Kidney epithelial cell (primary cell): ENCODE measurements around the gene GPC3. TPM values are rescaled to one million over a fixed set of nuclear protein-coding genes. Genes with fewer than 3 reads are reported as not detected.

ENCODE experiments used
- DNase-seq: peaks from one replicate; pipeline ENCODE4 v3.0.0-alpha.2; 2010; ENCODE audit warnings: low read depth
- H3K27me3 ChIP-seq: 2 replicates; pipeline ENCODE4 v1.6.0; 2011; ENCODE audit warnings: low read length; ENCODE audit not compliant: control insufficient read depth, insufficient read depth
- H3K36me3 ChIP-seq: 2 replicates; pipeline ENCODE4 v1.5.1; 2011; ENCODE audit warnings: low read length; ENCODE audit not compliant: control insufficient read depth, insufficient read depth
- H3K4me3 ChIP-seq: 2 replicates; pipeline ENCODE4 v1.5.1; 2011; ENCODE audit warnings: low read depth, mild to moderate bottlenecking, control low read depth, low read length
- total RNA-seq: library from RNA; depleted of rRNA; stranded (reverse); fragments of >200 nt; gene quantifications from 2 replicates; pipeline ENCODE4 v1.2.3, GENCODE V29; 2015
- TF ChIP-seq, protein P1 (sequence below): IDR thresholded peaks from 2 replicates; pipeline ENCODE4 v1.5.1; 2011; ENCODE audit warnings: mild to moderate bottlenecking, moderate library complexity, low read length, control low read depth, inconsistent platforms; ENCODE audit not compliant: insufficient read depth, poor library complexity, severe bottlenecking

Gene GPC3
- total RNA-seq, 1 donor from 2014 or later, result 14.5 TPM

DNA sequence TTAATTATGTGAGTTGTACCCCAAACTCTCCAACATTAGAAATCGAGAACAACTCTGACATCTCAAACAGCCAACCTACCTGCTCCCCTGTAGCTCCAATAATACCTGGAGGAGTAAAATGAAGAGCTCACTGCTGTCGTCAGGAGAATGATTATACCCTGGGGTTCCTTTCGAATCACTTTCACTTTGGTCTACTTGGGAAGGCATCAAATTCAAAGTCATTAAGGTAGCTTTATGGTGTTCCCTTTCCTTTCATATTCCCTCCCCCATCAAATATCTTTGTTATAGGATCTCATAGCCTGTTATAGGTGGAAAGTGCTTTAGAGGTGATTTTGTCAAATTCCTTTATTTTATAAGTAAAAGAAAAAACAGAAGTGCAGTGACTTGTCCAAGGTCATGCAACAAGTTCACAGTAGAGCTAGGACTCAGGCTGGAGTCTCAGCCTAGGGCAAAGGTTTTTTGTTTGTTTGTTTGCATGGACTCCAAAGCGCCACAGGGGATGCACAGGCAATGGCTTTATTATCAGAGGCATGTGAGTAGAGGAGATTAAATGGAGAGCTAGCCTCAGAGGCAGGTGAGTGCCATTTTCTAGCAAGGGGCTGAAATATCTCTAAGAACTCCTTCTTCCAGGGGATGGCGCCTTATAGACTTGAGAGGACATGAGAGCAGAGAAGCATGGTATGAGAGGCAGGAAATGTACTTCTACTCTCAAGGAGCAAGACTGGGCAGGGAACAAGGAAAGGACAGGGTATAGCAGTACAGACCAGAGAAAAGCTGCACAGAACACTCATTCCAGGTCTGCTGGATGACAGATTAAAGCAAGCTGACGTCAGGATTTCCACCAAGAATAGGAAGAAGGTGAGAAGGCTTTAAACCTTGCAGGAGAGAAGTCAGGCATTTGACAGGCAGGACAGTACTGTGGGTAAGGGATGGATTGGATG lies 308.0 kb downstream of the GPC3 start:
- no peaks in the 10 kb centered on the region for H3K27me3 ChIP-seq
- DNase-seq, result no peak
- H3K4me3 ChIP-seq, result no peak overlapping the region
- TF ChIP-seq, protein P1, sequence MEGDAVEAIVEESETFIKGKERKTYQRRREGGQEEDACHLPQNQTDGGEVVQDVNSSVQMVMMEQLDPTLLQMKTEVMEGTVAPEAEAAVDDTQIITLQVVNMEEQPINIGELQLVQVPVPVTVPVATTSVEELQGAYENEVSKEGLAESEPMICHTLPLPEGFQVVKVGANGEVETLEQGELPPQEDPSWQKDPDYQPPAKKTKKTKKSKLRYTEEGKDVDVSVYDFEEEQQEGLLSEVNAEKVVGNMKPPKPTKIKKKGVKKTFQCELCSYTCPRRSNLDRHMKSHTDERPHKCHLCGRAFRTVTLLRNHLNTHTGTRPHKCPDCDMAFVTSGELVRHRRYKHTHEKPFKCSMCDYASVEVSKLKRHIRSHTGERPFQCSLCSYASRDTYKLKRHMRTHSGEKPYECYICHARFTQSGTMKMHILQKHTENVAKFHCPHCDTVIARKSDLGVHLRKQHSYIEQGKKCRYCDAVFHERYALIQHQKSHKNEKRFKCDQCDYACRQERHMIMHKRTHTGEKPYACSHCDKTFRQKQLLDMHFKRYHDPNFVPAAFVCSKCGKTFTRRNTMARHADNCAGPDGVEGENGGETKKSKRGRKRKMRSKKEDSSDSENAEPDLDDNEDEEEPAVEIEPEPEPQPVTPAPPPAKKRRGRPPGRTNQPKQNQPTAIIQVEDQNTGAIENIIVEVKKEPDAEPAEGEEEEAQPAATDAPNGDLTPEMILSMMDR, result no peak
- H3K36me3 ChIP-seq, result no peaks in the 10 kb centered on the region

DNA sequence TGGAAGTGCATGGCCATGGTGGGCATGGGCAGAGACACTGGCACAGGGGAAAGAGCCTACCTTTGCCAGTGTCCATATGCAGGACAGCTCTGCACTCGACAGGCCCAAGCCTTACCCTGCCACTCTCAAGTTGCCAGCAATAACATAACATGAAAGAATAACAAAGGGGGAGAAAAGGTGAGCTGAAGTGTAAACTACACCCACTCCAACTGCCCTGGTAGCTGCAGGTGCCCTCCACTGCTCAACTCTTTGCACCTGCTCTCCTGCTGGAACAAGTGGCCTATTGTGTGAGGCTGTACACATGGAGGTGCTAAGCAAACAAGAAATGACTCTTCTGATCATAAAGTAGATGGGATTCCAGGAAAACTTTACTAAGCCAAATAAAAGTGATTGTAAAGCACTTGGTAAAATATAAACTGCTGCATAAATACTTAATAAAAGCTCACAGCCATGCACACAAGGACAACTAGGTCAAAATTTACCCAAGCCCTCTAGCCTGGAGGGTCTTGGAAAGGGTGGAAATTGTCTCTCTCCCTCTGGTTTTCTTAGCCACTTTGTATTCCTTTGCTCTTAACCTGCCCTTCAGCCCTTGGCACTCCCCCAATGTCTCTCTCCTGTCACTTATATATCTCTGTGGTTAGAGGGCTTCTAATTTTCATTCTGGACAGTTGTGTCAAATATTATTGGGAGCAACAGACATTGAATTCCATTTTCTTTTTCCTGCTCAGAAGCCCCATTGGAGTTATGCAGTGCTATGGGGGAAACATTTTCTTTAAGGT lies 308.9 kb downstream of the GPC3 start:
- Histone ChIP-seq H3K4me3 (no peak overlapping the region), H3K27me3 (no peaks in the 10 kb centered on the region), H3K36me3 (no peaks in the 10 kb centered on the region)
- TF ChIP-seq, protein P1, result no peak
- no peak for DNase-seq

DNA sequence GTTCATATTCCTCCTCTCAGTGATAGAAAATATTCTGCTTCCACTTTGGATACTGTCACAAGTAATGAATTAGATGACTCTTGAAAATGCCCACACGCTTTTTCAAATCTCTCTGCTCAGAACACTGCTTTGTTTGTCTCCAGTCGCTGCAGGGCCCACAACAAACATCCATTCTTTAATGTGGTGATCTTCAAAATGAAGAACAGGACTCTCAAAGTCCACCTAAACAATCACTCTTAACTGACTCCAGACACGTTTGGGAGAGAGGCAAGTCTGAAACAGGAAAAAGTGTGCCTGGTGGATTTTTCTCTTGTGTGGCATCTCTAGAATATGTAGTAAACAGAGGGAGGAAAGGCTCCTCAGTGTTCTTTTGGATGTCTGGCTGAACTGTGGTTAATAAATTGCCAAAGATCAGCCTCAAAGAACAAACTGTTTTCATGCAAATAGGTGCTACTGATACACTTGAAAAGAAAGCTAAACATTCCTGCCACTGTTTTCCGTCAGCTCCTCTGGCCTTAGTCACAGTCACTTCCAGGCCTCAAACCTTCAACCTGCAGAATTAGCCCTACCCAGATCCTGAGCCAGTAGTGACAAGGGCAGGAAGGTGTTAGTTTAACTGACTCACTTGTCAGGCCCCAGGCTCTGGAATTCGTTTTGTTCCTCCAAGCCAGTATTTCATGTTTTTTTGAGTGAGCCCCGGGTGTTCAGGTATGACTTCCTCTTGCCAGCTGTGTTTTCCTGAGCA lies 310.5 kb downstream of the GPC3 start:
- TF ChIP-seq, protein P1, result no peak
- no peak overlapping the region for H3K4me3 ChIP-seq
- DNase-seq, result peak; percentile 52

DNA sequence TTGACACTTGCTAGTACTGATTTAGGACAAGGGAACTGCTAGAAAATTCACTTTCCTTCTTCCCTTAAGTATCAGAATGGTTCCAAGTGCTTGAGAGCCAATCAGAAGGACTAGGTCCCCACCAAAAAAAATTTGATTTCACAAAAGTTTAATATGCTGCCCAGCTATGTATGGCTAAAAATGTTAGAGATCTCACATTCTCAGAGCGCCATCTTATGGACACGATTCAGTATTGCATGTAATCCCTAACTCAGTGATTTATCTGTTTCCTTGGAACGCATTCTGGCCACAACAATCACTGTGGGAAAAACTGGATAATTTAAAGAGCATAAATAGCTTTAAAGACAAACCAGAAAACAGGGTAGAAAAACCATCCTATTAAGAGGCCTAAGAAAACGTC lies 315.0 kb downstream of the GPC3 start:
- H3K36me3 ChIP-seq, result no peaks in the 10 kb centered on the region
- H3K4me3 ChIP-seq, result no peak overlapping the region
- no peaks in the 10 kb centered on the region for H3K27me3 ChIP-seq
- TF ChIP-seq, protein P1, result peak; percentile 47
- no peak for DNase-seq

More for the DNA sequence above, 310.5 kb downstream of the GPC3 start:
- Histone ChIP-seq H3K27me3 (no peaks in the 10 kb centered on the region), H3K36me3 (no peaks in the 10 kb centered on the region)

DNA sequence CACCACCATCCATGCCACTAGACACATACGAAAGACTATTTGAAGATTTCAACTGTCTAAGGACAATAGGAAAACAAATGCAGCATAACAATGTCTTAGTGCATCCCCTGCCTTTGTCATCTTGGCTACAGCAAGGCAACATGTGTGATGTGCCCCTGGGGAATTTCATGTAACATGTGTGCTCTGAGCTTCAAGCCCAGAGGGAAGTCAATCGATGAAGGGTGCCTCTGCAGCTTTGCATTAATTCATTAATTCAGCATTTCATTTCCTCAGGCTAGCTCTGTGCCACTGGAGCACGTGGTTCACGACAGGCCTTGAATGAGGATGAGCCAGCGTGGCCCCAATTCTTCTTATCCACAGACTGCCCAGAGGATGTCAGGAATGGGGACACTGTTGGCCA lies 316.2 kb downstream of the GPC3 start:
- TF ChIP-seq, protein P1, result no peak
- Histone ChIP-seq H3K36me3 (no peaks in the 10 kb centered on the region), H3K27me3 (no peaks in the 10 kb centered on the region), H3K4me3 (no peak overlapping the region)
- no peak for DNase-seq
